ENCODE data around the gene GAL3ST2.
"Not testable (repeated sequence)": the region's sequence is repeated elsewhere in the genome, so short reads cannot be mapped to it uniquely, and the experiment has no call there.

GAL3ST2 gene

GRCh38 chr2:241810307-241811200, 33.9 kb downstream of the GAL3ST2 start:
- no peak for DNase-seq

- DNase-seq, result no peak
These were observed 34.8 kb downstream of the GAL3ST2 start for GRCh38 chr2:241811201-241811951.

- no peak for DNase-seq
These were observed 35.5 kb downstream of the GAL3ST2 start for GRCh38 chr2:241811952-241812729.

- DNase-seq, result no peak
These were observed 36.4 kb downstream of the GAL3ST2 start for GRCh38 chr2:241812730-241813643.

GRCh38 chr2:241813644-241814392, 37.2 kb downstream of the GAL3ST2 start:
- DNase-seq, result no peak

GRCh38 chr2:241814393-241814642, 37.7 kb downstream of the GAL3ST2 start:
- no peak for DNase-seq

- DNase-seq, result peak; percentile 15
These were observed 38.2 kb downstream of the GAL3ST2 start for GRCh38 chr2:241814643-241815476.

GRCh38 chr2:241815477-241816430, 39.1 kb downstream of the GAL3ST2 start:
- no peak for DNase-seq

- DNase-seq, result peak; percentile 21
These were observed 40.0 kb downstream of the GAL3ST2 start for GRCh38 chr2:241816431-241817121.

- peak; percentile 10 for DNase-seq
These were observed 40.7 kb downstream of the GAL3ST2 start for GRCh38 chr2:241817126-241817820.

GRCh38 chr2:241817821-241818215, 41.2 kb downstream of the GAL3ST2 start:
- not testable (repeated sequence) for DNase-seq

GRCh38 chr2:241818229-241818942, 41.8 kb downstream of the GAL3ST2 start:
- DNase-seq, result no peak

GRCh38 chr2:241818943-241819270, 42.3 kb downstream of the GAL3ST2 start:
- DNase-seq, result no peak

- not testable (repeated sequence) for DNase-seq
These were observed 43.5 kb downstream of the GAL3ST2 start for GRCh38 chr2:241819947-241820624.

GRCh38 chr2:241820625-241821384, 44.2 kb downstream of the GAL3ST2 start:
- no peak for DNase-seq
